Measurements from ENCODE around the gene MBD6.

DNA sequence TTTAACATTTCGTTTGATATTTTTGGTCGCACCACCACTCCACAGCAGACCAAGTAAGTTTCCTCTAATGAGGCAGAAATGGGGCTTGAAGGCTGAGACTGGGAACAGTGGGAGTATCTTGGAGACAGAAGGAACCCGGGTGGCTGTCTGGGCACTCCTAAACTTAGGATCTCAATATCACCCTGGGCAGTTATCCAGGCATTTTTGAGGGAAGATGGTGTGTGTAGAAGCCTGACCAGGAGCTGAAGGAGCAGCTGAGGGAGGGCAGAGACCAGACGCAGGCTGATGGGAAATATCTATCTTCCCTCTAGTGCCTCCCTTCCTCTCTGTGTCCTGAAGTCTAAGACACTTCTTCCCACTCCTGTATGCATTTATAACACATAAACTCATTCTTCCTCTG lies 24.1 kb upstream of the MBD6 start:
- TF ChIP-seq, protein P1, sequence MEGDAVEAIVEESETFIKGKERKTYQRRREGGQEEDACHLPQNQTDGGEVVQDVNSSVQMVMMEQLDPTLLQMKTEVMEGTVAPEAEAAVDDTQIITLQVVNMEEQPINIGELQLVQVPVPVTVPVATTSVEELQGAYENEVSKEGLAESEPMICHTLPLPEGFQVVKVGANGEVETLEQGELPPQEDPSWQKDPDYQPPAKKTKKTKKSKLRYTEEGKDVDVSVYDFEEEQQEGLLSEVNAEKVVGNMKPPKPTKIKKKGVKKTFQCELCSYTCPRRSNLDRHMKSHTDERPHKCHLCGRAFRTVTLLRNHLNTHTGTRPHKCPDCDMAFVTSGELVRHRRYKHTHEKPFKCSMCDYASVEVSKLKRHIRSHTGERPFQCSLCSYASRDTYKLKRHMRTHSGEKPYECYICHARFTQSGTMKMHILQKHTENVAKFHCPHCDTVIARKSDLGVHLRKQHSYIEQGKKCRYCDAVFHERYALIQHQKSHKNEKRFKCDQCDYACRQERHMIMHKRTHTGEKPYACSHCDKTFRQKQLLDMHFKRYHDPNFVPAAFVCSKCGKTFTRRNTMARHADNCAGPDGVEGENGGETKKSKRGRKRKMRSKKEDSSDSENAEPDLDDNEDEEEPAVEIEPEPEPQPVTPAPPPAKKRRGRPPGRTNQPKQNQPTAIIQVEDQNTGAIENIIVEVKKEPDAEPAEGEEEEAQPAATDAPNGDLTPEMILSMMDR (IDR thresholded peaks at IDR 0.05), result no peak
- TF ChIP-seq POLR2A (IDR thresholded peaks at IDR 0.05), result no peak
